HepG2 (cell line): ENCODE measurements around the gene YY1AP1. TPM values are rescaled to one million over a fixed set of nuclear protein-coding genes. Genes with fewer than 3 reads are reported as not detected.
A peak's percentile ranks its signal among the peaks of the same experiment; 100 is the strongest.
"Not testable (repeated sequence)": the region's sequence is repeated elsewhere in the genome, so short reads cannot be mapped to it uniquely, and the experiment has no call there.

Experiments used
- ATAC-seq: fragments of 200-7000 bp; cut with Tn5 transposase; 3 replicates; pipeline ENCODE4 v1.9.1; 2020; ENCODE audit warnings: mild to moderate bottlenecking, moderate library complexity
- BruUV-seq: library from RNA; stranded (reverse); fragments of 400-500 nt; replicated peaks from 2 replicates; lab custom pipeline; 2021; lab: Mats Ljungman, UMichigan
- CTCF ChIA-PET: fragments of 300-600 bp; formaldehyde crosslinking; extraction: SDS; loops from one replicate; lab custom pipeline; 2021; ENCODE audit warnings: low total read pairs, inconsistent platforms, low intra/inter-chr PET ratio; lab: Yijun Ruan, JAX
- POLR2A ChIA-PET: fragments of 350-600 bp; sonication (Branson Sonifier 250); formaldehyde crosslinking; loops from one replicate; lab custom pipeline; 2020; ENCODE audit warnings: antibody characterized with exemption, inconsistent platforms; lab: Yijun Ruan, JAX
- DNase-seq: peaks from one replicate; pipeline ENCODE4 v3.0.0-alpha.2; 2015; ENCODE audit warnings: low spot score
- FAIRE-seq: peaks from 3 replicates; lab custom pipeline; 2011; peaks lifted over from hg19 to GRCh38; lab: Jason Lieb, UNC
- H2AFZ ChIP-seq: one replicate; pipeline ENCODE4 v1.6.1; 2011; ENCODE audit warnings: low read length, inconsistent platforms
- H3K27ac ChIP-seq: fragments of 300-600 bp; 3 replicates; pipeline ENCODE4 v1.8.0; 2011; ENCODE audit warnings: mixed run types, mild to moderate bottlenecking, mixed read lengths, low read length, inconsistent platforms; ENCODE audit not compliant: insufficient read depth; ENCODE audit errors: extremely low read length
- H3K27me3 ChIP-seq, 2 experiments: fragments of 200-600 bp in 1 of 2; 2 replicates in 1 of 2; 3 replicates in 1 of 2; pipeline versions ENCODE4 v1.6.0 to v1.8.0; 2011; ENCODE audit warnings: low read length in 2 of 2, mild to moderate bottlenecking in 2 of 2, moderate library complexity in 2 of 2, inconsistent platforms in 1 of 2; ENCODE audit not compliant: insufficient read depth in 2 of 2, control insufficient read depth in 1 of 2
- H3K36me3 ChIP-seq, 2 experiments: fragments of 200-600 bp in 1 of 2; replicated peaks in 1 of 2; 2 replicates in 1 of 2; 3 replicates in 1 of 2; pipeline versions ENCODE4 v1.5.1 to v1.8.0; 2011; ENCODE audit warnings: low read length in 2 of 2, inconsistent platforms in 1 of 2; ENCODE audit not compliant: insufficient read depth in 2 of 2, control insufficient read depth in 1 of 2
- H3K4me1 ChIP-seq: 2 replicates; pipeline ENCODE4 v1.5.1; 2012; ENCODE audit warnings: low read length, inconsistent platforms; ENCODE audit not compliant: insufficient read depth
- H3K4me2 ChIP-seq: 2 replicates; pipeline ENCODE4 v1.6.0; 2011; ENCODE audit warnings: low read depth, low read length, inconsistent platforms
- H3K4me3 ChIP-seq, 3 experiments: fragments of 200-600 bp in 1 of 3; sonication (generic), shearing (Covaris generic) in 1 of 3; replicated peaks in 1 of 3; 2 replicates each; pipeline ENCODE4 v1.5.1; 2011 to 2016; ENCODE audit warnings: low read length in 3 of 3, inconsistent platforms in 2 of 3, low read depth in 2 of 3, mild to moderate bottlenecking in 2 of 3, control low read depth in 1 of 3, mixed read lengths in 1 of 3; ENCODE audit not compliant: insufficient read depth in 1 of 3
- H3K79me2 ChIP-seq: one replicate; pipeline ENCODE4 v1.6.1; 2011; ENCODE audit warnings: low read length, inconsistent platforms; ENCODE audit not compliant: insufficient read depth
- H3K9ac ChIP-seq: 2 replicates; pipeline ENCODE4 v1.6.0; 2011; ENCODE audit warnings: mild to moderate bottlenecking, low read depth, low read length, inconsistent platforms; ENCODE audit not compliant: insufficient read depth
- H3K9me3 ChIP-seq: 2 replicates; pipeline ENCODE4 v1.5.1; 2012; ENCODE audit warnings: mild to moderate bottlenecking, low read length
- H4K20me1 ChIP-seq: 2 replicates; pipeline ENCODE4 v1.6.0; 2011; ENCODE audit warnings: inconsistent platforms, mild to moderate bottlenecking, low read length, moderate library complexity; ENCODE audit not compliant: insufficient read depth
- ASH2L ChIP-seq: fragments of 300-600, 200-600 bp; sonication (generic); IDR thresholded peaks from 2 replicates; pipeline ENCODE4 v1.7.0; 2017; ENCODE audit warnings: low read depth, mild to moderate bottlenecking, moderate library complexity, mixed read lengths, low read length; ENCODE audit not compliant: insufficient read length
- EHMT2 ChIP-seq: fragments of 200-600 bp; sonication (generic); IDR thresholded peaks from 2 replicates; pipeline ENCODE4 v1.7.0; 2017; ENCODE audit warnings: antibody characterized with exemption, low read depth, low read length, borderline replicate concordance
- FOSL2 ChIP-seq: sonication (generic); formaldehyde crosslinking; IDR thresholded peaks from 2 replicates; pipeline ENCODE4 v1.4.0; 2020; ENCODE audit warnings: missing genetic modification reagents
- FOXP1 ChIP-seq, 2 experiments: fragments of 450-650 bp in 1 of 2; IDR thresholded peaks; 2 replicates each; pipeline ENCODE4 v1.6.1; 2017 to 2018; ENCODE audit warnings: antibody characterized with exemption in 1 of 2
- HNF4G ChIP-seq, 2 experiments: sonication (generic) in 1 of 2; formaldehyde crosslinking in 1 of 2; IDR thresholded peaks; 2 replicates each; pipeline versions ENCODE4 v1.4.0 to v1.6.1; 2011 to 2020; ENCODE audit warnings: borderline replicate concordance in 2 of 2, low read depth in 2 of 2, mild to moderate bottlenecking in 2 of 2, low read length in 1 of 2, missing genetic modification reagents in 1 of 2, moderate library complexity in 1 of 2
- NCOA5 ChIP-seq: sonication (generic); formaldehyde crosslinking; IDR thresholded peaks from 2 replicates; pipeline ENCODE4 v1.4.0; 2020; ENCODE audit warnings: missing genetic modification reagents
- POLR2A ChIP-seq, 2 experiments: IDR thresholded peaks; 2 replicates each; pipeline ENCODE4 v1.6.1; 2011; ENCODE audit warnings: low read depth in 2 of 2, low read length in 2 of 2, mild to moderate bottlenecking in 1 of 2, moderate library complexity in 1 of 2; ENCODE audit not compliant: insufficient read depth in 1 of 2
- SALL1 ChIP-seq: sonication (generic); formaldehyde crosslinking; IDR thresholded peaks from 2 replicates; pipeline ENCODE4 v1.8.0; 2022; ENCODE audit warnings: mild to moderate bottlenecking, missing genetic modification reagents
- ZNF430 ChIP-seq: sonication (generic); formaldehyde crosslinking; IDR thresholded peaks from 2 replicates; pipeline ENCODE4 v1.9.0; 2021; ENCODE audit warnings: mild to moderate bottlenecking, missing genetic modification reagents
- ZNF543 ChIP-seq: sonication (generic); formaldehyde crosslinking; IDR thresholded peaks from 2 replicates; pipeline ENCODE4 v1.4.0; 2020; ENCODE audit warnings: mild to moderate bottlenecking, missing genetic modification reagents
- ZNF557 ChIP-seq: sonication (generic); formaldehyde crosslinking; IDR thresholded peaks from 2 replicates; pipeline ENCODE4 v1.4.0; 2020; ENCODE audit warnings: missing genetic modification reagents
- ZNF619 ChIP-seq: sonication (generic); formaldehyde crosslinking; IDR thresholded peaks from 2 replicates; pipeline ENCODE4 v1.4.0; 2020; ENCODE audit warnings: mild to moderate bottlenecking, missing genetic modification reagents
- WGBS: methylation state at CpG from one replicate; pipeline ENCODE4 v1.1.6; 2017; ENCODE audit warnings: low lambda C conversion rate; 5-methylcytosine and 5-hydroxymethylcytosine counted together
- in situ Hi-C: cut with HindIII; loops from 2 replicates; pipeline ENCODE4 v1.10.0; 2017; ENCODE audit warnings: low pct_unique_long_range_greater_than_20kb; ENCODE audit not compliant: extremely low pct_ligation_motif_present
- intact Hi-C: fragments of 100-400 bp; cut with micrococcal nuclease; formaldehyde crosslinking; loops from one replicate; pipeline ENCODE4 v1.10.0; 2022; ENCODE audit not compliant: unreplicated experiment
- polyA plus RNA-seq, 8 experiments: library from polyadenylated mRNA; depleted of rRNA in 3 of 8; stranded (reverse) in 7 of 8; unstranded in 1 of 8; fragments of >200 nt; fragmentation: Illumina TruSeq in 4 of 8; extraction: Trizol in 4 of 8; gene quantifications; 2 replicates each; pipeline versions ENCODE4 v1.2.1 to v1.2.3, GENCODE V29; 2011 to 2016; ENCODE audit warnings: low read depth in 4 of 8, missing spikeins in 1 of 8, mixed read lengths in 1 of 8; ENCODE audit not compliant: insufficient read depth in 1 of 8
- total RNA-seq, 5 experiments: library from RNA; depleted of rRNA; stranded (reverse); fragments of >200 nt; fragmentation: Illumina TruSeq; extraction: Trizol; gene quantifications; 2 replicates each; pipeline ENCODE4 v1.2.3, GENCODE V29; 2016; ENCODE audit warnings: low read depth in 1 of 5
- TF ChIP-seq, protein P1 (sequence below): IDR thresholded peaks from 2 replicates; pipeline ENCODE4 v1.6.1; 2012; ENCODE audit warnings: low read depth, low read length, improper control_type of control experiment

YY1AP1 gene
- total and polyA plus RNA-seq, 2 of the 13 experiments (the other 11 are each of a cell fraction or from before 2014, with no cell fraction given) = 28.5 to 69.4 TPM

DNA sequence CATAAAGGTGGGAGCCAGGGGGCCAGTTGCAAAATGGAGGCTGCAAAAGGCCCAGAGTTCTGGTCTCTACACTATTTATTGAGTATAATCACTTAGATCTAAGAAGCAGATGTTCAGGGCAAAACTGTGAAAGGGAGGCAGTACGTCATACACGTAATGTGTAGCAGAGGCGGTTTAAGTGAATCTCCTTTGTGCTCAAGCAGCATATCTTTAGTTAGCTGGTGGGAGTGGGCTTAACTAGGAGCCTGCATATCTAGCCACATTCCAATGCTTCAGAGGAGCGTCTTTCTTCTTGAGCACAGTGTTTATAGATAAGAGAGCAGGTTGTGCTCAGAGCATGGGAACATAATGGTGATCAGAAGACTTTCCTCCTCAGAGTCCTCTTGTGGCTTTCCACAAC lies 10.5 kb upstream of the YY1AP1 start:
- not testable (repeated sequence) for FAIRE-seq
- peak; percentile 24 for DNase-seq
- 0 out of 2 replicates have a peak, but pooled peaks have one; percentile 20 for TF ChIP-seq ZNF430
- 0 out of 4 replicates have a peak, but pooled peaks of 1 of the 2 experiments have one; percentile 3 for TF ChIP-seq POLR2A (IDR thresholded peaks at IDR 0.05; ENCODE audit: insufficient read depth in 1 of 2, low read depth in 2 of 2, low read length in 2 of 2)
- TF ChIP-seq ASH2L = peak; percentile 15

DNA sequence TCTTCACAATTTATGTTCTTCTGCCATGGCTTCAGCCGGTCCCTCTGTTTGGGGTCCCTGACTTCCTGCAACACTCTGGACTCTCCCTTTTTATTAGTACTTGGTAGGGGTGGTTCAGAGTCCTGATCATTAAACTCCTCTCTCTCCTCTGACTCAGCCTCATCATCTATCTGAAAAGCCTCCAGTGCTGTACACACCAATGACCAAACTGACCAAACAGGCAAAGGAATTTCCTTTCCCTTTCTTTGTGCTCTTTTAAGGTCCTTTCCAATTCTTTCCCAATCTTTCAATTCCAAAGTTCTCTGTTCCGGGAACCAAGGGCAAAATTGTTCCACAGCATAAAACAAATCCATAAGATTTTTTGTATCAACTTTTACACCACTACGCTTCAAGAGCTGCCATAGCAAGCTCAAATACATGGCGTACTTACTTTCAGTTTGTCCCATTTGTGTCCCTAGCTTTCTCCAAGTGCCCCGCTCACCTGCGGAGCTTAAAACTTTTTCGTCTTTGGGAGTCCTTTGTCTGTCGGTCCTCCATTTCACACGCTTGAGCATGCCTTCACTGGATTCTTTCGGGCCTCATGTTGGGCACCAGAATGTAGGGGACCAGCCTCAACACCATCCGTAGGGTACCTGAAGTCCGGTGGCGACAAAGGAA lies 9.9 kb upstream of the YY1AP1 start:
- H3K9ac ChIP-seq = peak overlapping the region; percentile 79
- intact Hi-C loops = no loop called here
- peak; percentile 34 for FAIRE-seq
- no peak overlapping the region for H2AFZ ChIP-seq
- no peaks in the 10 kb centered on the region for H3K9me3 ChIP-seq
- in situ Hi-C loops = no loop called here
- ATAC-seq = peak; percentile 94
- WGBS = 6% methylated on average over 13 of the region's 13 CpGs
- peak overlapping the region; percentile 85 for H3K27ac ChIP-seq
- H3K4me1 ChIP-seq = peaks cover 65% of the 10 kb centered on the region
- H3K79me2 ChIP-seq = peaks cover 77% of the 10 kb centered on the region
- POLR2A ChIA-PET = interaction anchor here (0.9 to 1.5 kb wide), 4 partner anchors 8 to 135 kb away, joined by 3 to 10 read pairs (median 4); partner anchors contain the start of genes ASH1L, DAP3 and YY1AP1
- H3K27me3 ChIP-seq = no peaks in the 10 kb centered on the region
- DNase-seq = peak; percentile 81
- H3K36me3 ChIP-seq = peaks cover 0 to 2% of the 10 kb centered on the region in 2 experiments; a peak in 1 of 5 replicates
- BruUV-seq = TSS peak; percentile 80
- peak overlapping the region; percentile 49 to 80 (median 63) for H3K4me3 ChIP-seq
- H3K4me2 ChIP-seq = peak overlapping the region; percentile 85
- H4K20me1 ChIP-seq = no peaks in the 10 kb centered on the region
- CTCF ChIA-PET = no interaction called here
- TF ChIP-seq ZNF543 (CRISPR knock-in tag) = no peak
- TF ChIP-seq FOXP1 (IDR thresholded peaks at IDR 0.05) = no peak
- peak; percentile 40; the same call in 1 of the 2 replicates for TF ChIP-seq FOXP1 (CRISPR knock-in tag; IDR thresholded peaks at IDR 0.05)
- TF ChIP-seq EHMT2 = no peak
- TF ChIP-seq, protein P1, sequence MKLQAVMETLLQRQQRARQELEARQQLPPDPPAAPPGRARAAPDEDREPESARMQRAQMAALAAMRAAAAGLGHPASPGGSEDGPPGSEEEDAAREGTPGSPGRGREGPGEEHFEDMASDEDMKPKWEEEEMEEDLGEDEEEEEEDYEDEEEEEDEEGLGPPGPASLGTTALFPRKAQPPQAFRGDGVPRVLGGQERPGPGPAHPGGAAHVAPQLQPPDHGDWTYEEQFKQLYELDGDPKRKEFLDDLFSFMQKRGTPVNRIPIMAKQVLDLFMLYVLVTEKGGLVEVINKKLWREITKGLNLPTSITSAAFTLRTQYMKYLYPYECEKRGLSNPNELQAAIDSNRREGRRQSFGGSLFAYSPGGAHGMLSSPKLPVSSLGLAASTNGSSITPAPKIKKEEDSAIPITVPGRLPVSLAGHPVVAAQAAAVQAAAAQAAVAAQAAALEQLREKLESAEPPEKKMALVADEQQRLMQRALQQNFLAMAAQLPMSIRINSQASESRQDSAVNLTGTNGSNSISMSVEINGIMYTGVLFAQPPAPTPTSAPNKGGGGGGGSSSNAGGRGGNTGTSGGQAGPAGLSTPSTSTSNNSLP = peak; percentile 71
- TF ChIP-seq SALL1 (CRISPR knock-in tag) = peak; percentile 56
- no peak for TF ChIP-seq ZNF619
- no peak for TF ChIP-seq NCOA5 (CRISPR knock-in tag)
- TF ChIP-seq FOSL2 (CRISPR knock-in tag) = peak; percentile 73
- peak; percentile 46; the same call in 1 of the 2 replicates for TF ChIP-seq HNF4G (IDR thresholded peaks at IDR 0.05; ENCODE audit: borderline replicate concordance, low read depth, low read length)
- TF ChIP-seq HNF4G (CRISPR knock-in tag; IDR thresholded peaks at IDR 0.05; ENCODE audit: borderline replicate concordance, low read depth) = no peak
- TF ChIP-seq ASH2L = peak; percentile 59
- TF ChIP-seq ZNF557 (CRISPR knock-in tag) = no peak

More for the DNA sequence above, 10.5 kb upstream of the YY1AP1 start:
- H2AFZ ChIP-seq, H3K36me3 ChIP-seq, intact Hi-C loops, BruUV-seq, H4K20me1 ChIP-seq, H3K27me3 ChIP-seq, in situ Hi-C loops, CTCF ChIA-PET, H3K9me3 ChIP-seq: not testable (repeated sequence)
- H3K4me2 ChIP-seq = peak overlapping the region; percentile 85
- H3K4me3 ChIP-seq = peak overlapping the region; percentile 49 to 80 (median 63); a peak in 5 of 6 replicates
- peaks cover 60% of the 10 kb centered on the region for H3K4me1 ChIP-seq
- peak overlapping the region; percentile 79 for H3K9ac ChIP-seq
- 33% methylated on average over 4 of the region's 4 CpGs for WGBS
- H3K79me2 ChIP-seq = peaks cover 78% of the 10 kb centered on the region
- peak overlapping the region; percentile 85 for H3K27ac ChIP-seq
- POLR2A ChIA-PET = interaction anchor here (0.9 to 1.5 kb wide), 4 partner anchors 9 to 136 kb away, joined by 3 to 10 read pairs (median 4); partner anchors contain the start of genes ASH1L, DAP3 and YY1AP1
- ATAC-seq = peak; percentile 55
